ENCODE data around the gene SEPTIN10.

SEPTIN10 gene

DNA sequence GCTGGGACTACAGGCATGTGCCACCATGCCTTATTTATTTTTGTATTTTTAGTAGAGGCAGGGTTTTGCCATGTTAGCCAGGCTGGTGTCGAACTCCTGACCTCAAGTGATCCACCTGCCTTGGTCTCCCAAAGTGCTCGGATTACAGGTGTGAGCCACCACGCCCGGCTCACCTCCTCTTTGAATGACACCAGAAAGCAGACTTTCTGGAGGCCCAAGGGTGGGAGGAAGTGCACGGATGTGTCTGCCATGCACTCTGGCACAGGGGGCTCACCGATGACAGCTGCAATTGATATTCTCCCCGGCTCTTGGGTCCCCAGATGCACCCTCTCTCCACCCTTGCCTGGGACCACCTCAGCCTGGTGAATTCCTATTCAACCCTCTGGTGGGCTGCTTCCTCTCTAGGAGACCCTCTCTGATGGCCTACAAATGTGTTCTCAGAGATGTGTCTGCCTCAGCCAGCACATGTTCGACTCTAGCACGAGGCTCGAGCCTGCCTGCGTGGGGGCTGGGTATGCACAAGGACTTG, 87.3 kb downstream of the SEPTIN10 start:
- H3K4me3 ChIP-seq (ENCODE audit: low read length) = no peak overlapping the region
- DNase-seq (ENCODE audit: low read depth) = no peak
- TF ChIP-seq, protein P1, sequence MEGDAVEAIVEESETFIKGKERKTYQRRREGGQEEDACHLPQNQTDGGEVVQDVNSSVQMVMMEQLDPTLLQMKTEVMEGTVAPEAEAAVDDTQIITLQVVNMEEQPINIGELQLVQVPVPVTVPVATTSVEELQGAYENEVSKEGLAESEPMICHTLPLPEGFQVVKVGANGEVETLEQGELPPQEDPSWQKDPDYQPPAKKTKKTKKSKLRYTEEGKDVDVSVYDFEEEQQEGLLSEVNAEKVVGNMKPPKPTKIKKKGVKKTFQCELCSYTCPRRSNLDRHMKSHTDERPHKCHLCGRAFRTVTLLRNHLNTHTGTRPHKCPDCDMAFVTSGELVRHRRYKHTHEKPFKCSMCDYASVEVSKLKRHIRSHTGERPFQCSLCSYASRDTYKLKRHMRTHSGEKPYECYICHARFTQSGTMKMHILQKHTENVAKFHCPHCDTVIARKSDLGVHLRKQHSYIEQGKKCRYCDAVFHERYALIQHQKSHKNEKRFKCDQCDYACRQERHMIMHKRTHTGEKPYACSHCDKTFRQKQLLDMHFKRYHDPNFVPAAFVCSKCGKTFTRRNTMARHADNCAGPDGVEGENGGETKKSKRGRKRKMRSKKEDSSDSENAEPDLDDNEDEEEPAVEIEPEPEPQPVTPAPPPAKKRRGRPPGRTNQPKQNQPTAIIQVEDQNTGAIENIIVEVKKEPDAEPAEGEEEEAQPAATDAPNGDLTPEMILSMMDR (IDR thresholded peaks at IDR 0.05; ENCODE audit: insufficient read depth, low read depth, low read length, missing control alignments) = no peak

DNA sequence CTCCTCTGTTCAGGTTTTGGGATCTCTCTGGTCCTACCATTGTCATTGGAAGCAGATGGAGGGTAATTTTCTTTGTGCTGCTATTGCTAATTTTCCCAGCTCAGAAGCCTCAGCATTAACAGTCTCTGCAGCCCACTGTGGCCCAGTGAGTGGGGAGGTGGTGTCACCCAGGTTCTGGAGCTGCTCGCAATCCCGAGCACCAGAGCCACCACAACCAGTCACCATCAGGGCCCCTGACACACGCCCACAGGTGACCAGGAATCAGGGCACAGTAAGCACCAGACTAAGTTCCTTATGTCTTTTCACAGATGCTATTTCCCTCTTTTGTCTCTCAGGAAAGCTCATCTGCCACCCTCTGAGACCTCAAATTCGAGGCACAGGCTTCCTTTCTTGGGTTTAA, 87.9 kb downstream of the SEPTIN10 start:
- TF ChIP-seq, protein P1 (IDR thresholded peaks at IDR 0.05; ENCODE audit: insufficient read depth, low read depth, low read length, missing control alignments) = no peak
- DNase-seq (ENCODE audit: low read depth) = no peak
- no peak overlapping the region for H3K4me3 ChIP-seq (ENCODE audit: low read length)

DNA sequence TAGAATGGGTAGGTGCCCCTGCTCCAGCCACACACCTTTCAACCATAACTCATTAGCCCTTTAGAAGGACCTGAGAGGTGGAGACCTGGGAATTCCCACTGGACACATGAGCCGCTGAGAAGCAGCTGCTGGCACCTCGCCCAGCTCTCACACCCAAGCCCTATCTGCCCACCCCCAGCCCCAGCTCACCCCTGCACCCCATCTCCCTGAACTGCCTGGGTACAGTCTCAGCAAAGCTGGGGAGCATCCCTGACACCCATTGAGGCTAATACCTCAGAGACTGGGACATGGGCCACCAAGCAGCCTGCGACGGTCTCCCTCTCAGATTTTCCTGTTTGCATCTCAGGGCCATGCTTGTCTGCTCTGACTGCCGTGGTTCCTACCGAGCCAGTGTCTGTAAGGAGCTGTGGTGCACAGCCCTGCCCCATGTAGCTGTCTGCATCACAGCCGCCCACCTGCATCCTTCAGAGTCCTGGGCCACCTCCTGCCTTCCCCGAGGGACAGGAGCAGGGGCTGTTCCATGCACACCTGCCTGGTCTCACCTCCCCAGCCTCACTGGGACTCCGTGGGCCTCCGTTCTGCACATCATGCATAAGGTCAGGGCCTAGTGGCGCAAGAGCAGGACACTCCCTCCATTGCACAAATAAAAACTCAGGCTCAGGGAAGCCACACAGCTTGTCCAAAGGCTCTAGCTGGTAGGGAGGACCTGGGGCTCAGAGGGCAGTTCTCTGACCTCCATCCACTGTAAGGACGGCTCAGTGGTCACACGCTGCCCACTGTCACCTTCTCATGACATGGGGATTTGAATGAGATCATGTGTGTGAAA, 90.0 kb downstream of the SEPTIN10 start:
- H3K4me3 ChIP-seq (ENCODE audit: low read length) = no peak overlapping the region
- TF ChIP-seq, protein P1 (IDR thresholded peaks at IDR 0.05; ENCODE audit: insufficient read depth, low read depth, low read length, missing control alignments) = no peak
- DNase-seq (ENCODE audit: low read depth) = no peak

DNA sequence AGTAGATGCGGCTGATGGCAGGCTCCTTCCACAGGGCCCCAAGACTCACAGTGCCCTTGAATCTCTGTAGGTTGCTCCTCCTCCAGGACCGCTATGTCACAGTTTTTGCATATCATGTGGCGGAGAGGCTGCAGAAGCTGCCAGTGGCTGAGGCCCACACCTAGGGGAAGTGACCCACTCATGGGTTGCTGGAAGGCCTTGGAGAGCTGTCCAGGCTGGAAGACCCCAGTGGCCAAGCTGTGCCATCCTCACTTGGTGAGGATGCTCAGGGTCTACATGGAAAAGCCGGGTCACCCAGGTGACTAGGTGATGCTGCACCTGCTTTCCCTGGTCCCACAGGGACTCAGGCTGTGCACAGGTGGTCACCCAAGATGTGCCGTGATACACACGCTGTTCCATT, 90.6 kb downstream of the SEPTIN10 start:
- no peak for DNase-seq (ENCODE audit: low read depth)
- TF ChIP-seq, protein P1 (IDR thresholded peaks at IDR 0.05; ENCODE audit: insufficient read depth, low read depth, low read length, missing control alignments) = no peak
- no peak overlapping the region for H3K4me3 ChIP-seq (ENCODE audit: low read length)

DNA sequence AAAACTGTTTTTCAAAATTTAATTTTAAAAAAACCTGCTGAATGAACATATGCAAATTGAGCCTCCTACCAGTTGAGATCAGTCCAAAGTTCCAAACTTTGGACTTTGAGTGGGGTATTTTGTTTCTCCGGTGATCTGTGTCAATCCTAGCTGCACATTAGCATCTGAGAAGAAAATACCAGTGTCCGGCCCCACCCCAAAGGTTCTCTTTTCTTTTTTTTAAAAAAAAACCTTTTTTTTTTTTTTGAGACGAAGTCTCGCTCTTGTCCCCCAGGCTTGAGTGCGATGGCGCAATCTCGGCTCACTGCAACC, 91.7 kb downstream of the SEPTIN10 start:
- H3K4me3 ChIP-seq (ENCODE audit: low read length) = no peak overlapping the region
- TF ChIP-seq, protein P1 (IDR thresholded peaks at IDR 0.05; ENCODE audit: insufficient read depth, low read depth, low read length, missing control alignments) = no peak
- DNase-seq (ENCODE audit: low read depth) = no peak

DNA sequence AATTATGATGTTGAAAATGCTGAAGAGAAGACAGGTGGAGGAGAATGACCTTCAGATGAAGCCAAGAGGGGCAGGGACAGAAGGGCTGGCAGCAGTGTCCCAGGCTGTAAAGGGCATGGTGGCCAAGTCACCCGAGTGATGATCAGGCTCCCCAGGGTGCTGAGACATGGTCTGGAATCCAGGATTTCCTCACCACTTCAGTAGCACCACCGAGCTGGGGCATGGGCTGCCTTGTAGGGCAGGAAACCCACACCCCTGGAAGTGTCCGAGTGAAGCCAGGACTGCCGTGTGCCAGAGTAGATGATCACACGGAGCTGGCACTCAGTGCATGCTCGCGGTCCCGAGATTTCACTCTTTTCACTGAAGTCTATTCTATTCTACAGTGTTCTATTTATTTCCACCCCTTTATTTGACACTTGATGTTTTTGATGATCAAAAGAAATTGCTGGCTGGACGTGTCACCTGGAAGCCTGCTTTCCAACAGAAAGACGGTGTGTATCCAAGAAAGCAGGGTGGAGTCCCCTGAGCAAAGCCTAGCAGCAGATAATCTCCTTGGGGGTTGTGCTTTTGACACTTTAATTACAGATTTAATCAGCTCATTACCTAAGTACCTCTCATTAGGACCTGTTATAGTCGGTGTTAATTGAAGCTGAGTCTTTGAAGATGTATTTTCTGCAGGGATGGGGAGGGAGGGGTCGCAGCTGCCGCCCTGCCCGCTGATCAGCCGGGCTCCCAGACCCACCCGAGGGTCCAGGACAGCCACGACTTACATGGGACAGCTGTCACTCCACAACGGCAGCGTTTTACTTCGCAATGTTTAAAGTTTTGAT, 92.3 kb downstream of the SEPTIN10 start:
- TF ChIP-seq, protein P1 (IDR thresholded peaks at IDR 0.05; ENCODE audit: insufficient read depth, low read depth, low read length, missing control alignments) = no peak
- no peak overlapping the region for H3K4me3 ChIP-seq (ENCODE audit: low read length)
- DNase-seq (ENCODE audit: low read depth) = no peak
